ENCODE results near the gene NFATC2IP. TPM values are rescaled to one million over a fixed set of nuclear protein-coding genes. Genes with fewer than 3 reads are reported as not detected.

Gene NFATC2IP
- total and polyA plus RNA-seq, 10 of the 15 experiments (the other 5 are each of a cell fraction or from before 2014, with no cell fraction given): 12.2 to 93.9 (median 46.9) TPM

- ChIA-PET SMC1A (ENCODE audit: uncharacterized antibody, unreplicated experiment) (interaction anchor here (0.9 to 2.8 kb wide), 3 partner anchors 8 to 65 kb away, joined by 3 to 14 read pairs (median 13); no protein-coding TSS in a partner anchor), POLR2A (interaction anchor here (0.6 to 2.1 kb wide), 4 partner anchors 11 to 57 kb away, joined by 3 to 7 read pairs (median 4); partner anchors contain the start of gene RABEP2), CTCF (interaction anchor here (0.9 to 7.2 kb wide), 4 partner anchors 8 to 67 kb away, joined by 3 to 136 read pairs (median 4); no protein-coding TSS in a partner anchor), RAD21 (ENCODE audit: unreplicated experiment) (interaction anchor here (0.8 to 2.0 kb wide), 7 partner anchors 8 to 114 kb away, joined by 3 to 11 read pairs (median 4); partner anchors contain the start of genes NFATC2IP, RABEP2 and SH2B1)
- Histone ChIP-seq H3K36me3 (ENCODE audit: control insufficient read depth in 2 of 2, insufficient read depth in 2 of 2, low read length in 1 of 2) (peaks cover 0 to 6% of the 10 kb centered on the region in 2 experiments; a peak in 1 of 4 replicates), H3K27ac (ENCODE audit: control insufficient read depth, insufficient read depth) (no peak overlapping the region), H3K9ac (ENCODE audit: control insufficient read depth, insufficient read depth, low read length) (no peak overlapping the region), H3K4me3 (no peak overlapping the region), H3K27me3 (replicated peaks in 1 of 2; ENCODE audit: control insufficient read depth in 2 of 2, insufficient read depth in 2 of 2, low read length in 1 of 2) (no peaks in the 10 kb centered on the region), H3K4me2 (ENCODE audit: control insufficient read depth, insufficient read depth) (no peak overlapping the region), H2AFZ (ENCODE audit: control insufficient read depth, low read depth, low read length) (no peak overlapping the region), H3K9me3 (replicated peaks; ENCODE audit: control insufficient read depth, insufficient read depth, low read length) (no peaks in the 10 kb centered on the region), H3K79me2 (ENCODE audit: control insufficient read depth, insufficient read depth, low read length) (peaks cover 18% of the 10 kb centered on the region), H4K20me1 (ENCODE audit: control insufficient read depth, insufficient read depth) (no peaks in the 10 kb centered on the region), H3K4me1 (ENCODE audit: control insufficient read depth, insufficient read depth, low read length) (peaks cover 2% of the 10 kb centered on the region)
- FAIRE-seq (no peak), DNase-seq (ENCODE audit: low read depth, low spot score) (no peak), ATAC-seq (no peak)
- BruUV-seq (replicated peaks): no TSS peak
- TF ChIP-seq ZSCAN29 (IDR thresholded peaks at IDR 0.05) (no peak), RELB (IDR thresholded peaks at IDR 0.05; ENCODE audit: low read depth) (no peak), FOXM1 (IDR thresholded peaks at IDR 0.05; ENCODE audit: low read depth, low read length) (no peak), STAT3 (IDR thresholded peaks at IDR 0.05; ENCODE audit: low read depth, low read length) (no peak), POLR2A (IDR thresholded peaks at IDR 0.05; ENCODE audit: low read depth, low read length) (no peak), USF2 (IDR thresholded peaks at IDR 0.05; ENCODE audit: borderline replicate concordance, low read depth, low read length) (no peak), MAX (IDR thresholded peaks at IDR 0.05; ENCODE audit: low read depth, low read length) (no peak), MTA2 (IDR thresholded peaks at IDR 0.05; ENCODE audit: low read depth) (no peak), PRDM15 (CRISPR knock-in tag; IDR thresholded peaks at IDR 0.05) (no peak), REST (IDR thresholded peaks at IDR 0.05; ENCODE audit: low read depth, low read length) (no peak), ELK1 (IDR thresholded peaks at IDR 0.05; ENCODE audit: low read depth, low read length) (no peak)
- in situ Hi-C loops (cut with MboI): no loop called here
- intact Hi-C loops (cut with micrococcal nuclease; ENCODE audit: unreplicated experiment): no loop called here
- 82% methylated on average over 17 of the region's 26 CpGs for WGBS (ENCODE audit: insufficient coverage, insufficient replicate concordance, low lambda C conversion rate, missing lambda C conversion rate)
These were observed 14.0 kb upstream of the NFATC2IP start for GRCh38 chr16:28936784-28937155.
